Epithelial cell of proximal tubule (primary cell): Measurements from ENCODE around the gene NTM. TPM values are rescaled to one million over a fixed set of nuclear protein-coding genes. Genes with fewer than 3 reads are reported as not detected.

Experiments
- DNase-seq: peaks from one replicate; pipeline ENCODE4 v3.0.0-alpha.2; 2011; ENCODE audit warnings: low read depth
- H3K4me3 ChIP-seq: 2 replicates; pipeline ENCODE4 v1.5.1; 2011; ENCODE audit warnings: low read depth, mild to moderate bottlenecking, low read length
- total RNA-seq: library from RNA; depleted of rRNA; stranded (reverse); fragments of >200 nt; gene quantifications from 2 replicates; pipeline ENCODE4 v1.2.3, GENCODE V29; 2015
- TF ChIP-seq, protein P1 (sequence below): conservative IDR thresholded peaks from 2 replicates; pipeline ENCODE4 v1.5.1; 2012; ENCODE audit warnings: low read depth, mild to moderate bottlenecking, low read length

The NTM gene
- total RNA-seq, 1 donor from 2014 or later: 5.3 TPM

DNA sequence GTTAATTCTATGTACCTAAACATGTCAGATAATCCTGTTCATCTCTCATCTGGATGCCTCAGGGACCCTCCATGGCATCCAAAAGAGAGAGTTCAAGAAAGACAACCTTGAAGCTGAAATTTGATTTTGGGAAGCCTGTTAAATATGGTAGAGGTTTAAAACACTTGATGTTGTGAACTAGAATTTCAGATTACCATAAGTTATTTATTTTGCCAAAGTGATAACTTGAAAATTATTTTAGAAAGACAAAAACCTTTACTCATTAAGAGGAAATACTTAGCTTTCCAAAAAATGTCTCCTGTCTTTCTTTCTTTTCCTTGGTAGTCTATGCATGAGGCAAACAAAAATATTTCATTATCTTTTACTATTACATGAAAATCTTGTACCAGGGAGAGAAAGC, 714.0 kb downstream of the NTM start:
- no peak overlapping the region for H3K4me3 ChIP-seq
- DNase-seq: no peak
- TF ChIP-seq, protein P1, sequence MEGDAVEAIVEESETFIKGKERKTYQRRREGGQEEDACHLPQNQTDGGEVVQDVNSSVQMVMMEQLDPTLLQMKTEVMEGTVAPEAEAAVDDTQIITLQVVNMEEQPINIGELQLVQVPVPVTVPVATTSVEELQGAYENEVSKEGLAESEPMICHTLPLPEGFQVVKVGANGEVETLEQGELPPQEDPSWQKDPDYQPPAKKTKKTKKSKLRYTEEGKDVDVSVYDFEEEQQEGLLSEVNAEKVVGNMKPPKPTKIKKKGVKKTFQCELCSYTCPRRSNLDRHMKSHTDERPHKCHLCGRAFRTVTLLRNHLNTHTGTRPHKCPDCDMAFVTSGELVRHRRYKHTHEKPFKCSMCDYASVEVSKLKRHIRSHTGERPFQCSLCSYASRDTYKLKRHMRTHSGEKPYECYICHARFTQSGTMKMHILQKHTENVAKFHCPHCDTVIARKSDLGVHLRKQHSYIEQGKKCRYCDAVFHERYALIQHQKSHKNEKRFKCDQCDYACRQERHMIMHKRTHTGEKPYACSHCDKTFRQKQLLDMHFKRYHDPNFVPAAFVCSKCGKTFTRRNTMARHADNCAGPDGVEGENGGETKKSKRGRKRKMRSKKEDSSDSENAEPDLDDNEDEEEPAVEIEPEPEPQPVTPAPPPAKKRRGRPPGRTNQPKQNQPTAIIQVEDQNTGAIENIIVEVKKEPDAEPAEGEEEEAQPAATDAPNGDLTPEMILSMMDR: no peak

DNA sequence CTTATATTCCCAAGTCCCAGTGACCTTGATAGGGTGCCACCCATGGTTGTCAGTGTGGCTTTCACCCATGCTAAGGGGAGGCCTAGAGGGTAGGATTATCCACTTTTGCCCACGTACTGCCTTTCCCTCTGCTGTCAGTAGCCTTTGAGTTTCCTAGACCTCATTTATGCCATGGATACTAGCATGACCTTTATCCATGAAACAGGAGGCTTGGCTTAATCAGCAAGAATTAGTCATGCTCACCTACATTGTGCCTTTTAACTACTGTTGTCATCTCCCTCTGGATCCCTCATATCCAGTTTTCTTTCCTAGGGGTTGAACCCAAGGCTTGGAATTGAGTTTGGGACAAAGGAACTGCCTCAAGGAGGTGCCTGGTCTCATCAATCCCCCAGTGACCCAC, 716.7 kb downstream of the NTM start:
- TF ChIP-seq, protein P1: no peak
- no peak overlapping the region for H3K4me3 ChIP-seq
- DNase-seq: no peak

DNA sequence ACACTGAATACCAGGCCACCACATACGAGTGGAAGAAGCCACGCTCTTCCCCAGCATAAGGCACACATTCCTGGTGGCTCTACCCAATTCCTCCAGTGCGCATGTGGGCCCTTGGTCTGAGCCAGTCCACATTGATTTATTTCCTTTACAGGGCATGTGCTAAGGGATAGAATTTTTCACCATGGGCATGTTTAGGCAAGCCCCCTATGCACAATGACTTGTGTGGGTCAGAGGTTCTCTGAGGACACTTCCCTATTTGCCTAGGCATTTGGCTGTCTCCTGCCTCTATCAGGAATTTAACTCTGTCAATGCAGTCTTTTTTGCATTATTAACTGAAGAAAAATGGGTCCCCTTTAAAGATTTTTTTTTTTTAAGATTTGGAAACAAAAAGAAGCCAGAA, 718.1 kb downstream of the NTM start:
- TF ChIP-seq, protein P1: no peak
- no peak for DNase-seq
- H3K4me3 ChIP-seq: no peak overlapping the region

DNA sequence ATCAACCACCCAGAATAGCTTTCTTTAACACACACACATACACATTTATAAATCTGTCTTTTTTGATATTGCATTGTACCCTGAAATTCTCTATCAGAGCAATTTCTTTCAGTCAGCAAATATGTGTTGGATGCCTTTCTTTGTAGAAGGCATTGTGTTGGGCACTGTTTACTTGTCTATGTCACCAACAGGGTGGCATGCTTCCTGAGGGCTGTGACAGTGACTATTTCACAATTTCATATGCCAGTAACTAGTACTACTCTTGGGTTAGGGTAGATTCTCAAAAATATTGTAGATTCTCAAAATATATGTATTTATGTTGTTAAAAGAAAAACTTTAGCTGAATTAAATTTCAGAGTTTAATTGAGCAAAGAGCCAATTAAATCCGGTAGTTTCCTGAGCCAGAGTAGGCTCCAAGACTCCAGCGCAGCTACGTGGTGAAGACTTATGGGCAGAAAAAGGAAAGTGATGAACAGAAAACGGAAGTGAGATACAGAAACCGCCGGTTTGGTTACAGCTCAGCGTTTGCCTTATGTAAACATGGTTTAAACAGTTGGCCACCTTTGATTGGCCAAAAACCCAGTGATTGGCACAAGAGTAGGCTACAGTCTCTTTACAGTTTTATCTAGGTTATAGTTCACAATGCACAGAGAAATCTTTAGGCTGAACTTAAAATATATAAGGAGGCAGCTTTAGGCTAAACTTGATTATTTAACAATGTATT, 723.3 kb downstream of the NTM start:
- DNase-seq: no peak
- H3K4me3 ChIP-seq: no peak overlapping the region
- TF ChIP-seq, protein P1: no peak

DNA sequence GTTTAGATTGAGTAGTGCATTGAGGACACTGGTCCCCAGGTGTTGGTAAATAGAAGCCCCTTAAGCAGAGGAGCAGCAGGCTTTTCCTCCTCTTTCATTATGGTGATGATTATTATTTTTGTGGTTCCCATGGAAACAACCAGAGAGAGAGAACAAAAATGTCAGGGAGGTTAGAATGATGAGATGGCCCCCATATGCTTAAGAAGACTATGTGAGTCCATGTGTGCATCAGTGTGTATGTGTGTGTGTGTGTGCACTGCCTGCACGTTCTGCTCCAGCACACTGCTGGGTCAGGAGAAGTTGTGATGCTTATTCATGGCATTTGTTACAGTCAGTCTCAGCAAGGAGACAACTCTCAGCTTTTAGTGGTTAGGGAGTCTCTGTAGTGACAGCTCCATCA, 724.2 kb downstream of the NTM start:
- DNase-seq: no peak
- no peak overlapping the region for H3K4me3 ChIP-seq
- TF ChIP-seq, protein P1: no peak

DNA sequence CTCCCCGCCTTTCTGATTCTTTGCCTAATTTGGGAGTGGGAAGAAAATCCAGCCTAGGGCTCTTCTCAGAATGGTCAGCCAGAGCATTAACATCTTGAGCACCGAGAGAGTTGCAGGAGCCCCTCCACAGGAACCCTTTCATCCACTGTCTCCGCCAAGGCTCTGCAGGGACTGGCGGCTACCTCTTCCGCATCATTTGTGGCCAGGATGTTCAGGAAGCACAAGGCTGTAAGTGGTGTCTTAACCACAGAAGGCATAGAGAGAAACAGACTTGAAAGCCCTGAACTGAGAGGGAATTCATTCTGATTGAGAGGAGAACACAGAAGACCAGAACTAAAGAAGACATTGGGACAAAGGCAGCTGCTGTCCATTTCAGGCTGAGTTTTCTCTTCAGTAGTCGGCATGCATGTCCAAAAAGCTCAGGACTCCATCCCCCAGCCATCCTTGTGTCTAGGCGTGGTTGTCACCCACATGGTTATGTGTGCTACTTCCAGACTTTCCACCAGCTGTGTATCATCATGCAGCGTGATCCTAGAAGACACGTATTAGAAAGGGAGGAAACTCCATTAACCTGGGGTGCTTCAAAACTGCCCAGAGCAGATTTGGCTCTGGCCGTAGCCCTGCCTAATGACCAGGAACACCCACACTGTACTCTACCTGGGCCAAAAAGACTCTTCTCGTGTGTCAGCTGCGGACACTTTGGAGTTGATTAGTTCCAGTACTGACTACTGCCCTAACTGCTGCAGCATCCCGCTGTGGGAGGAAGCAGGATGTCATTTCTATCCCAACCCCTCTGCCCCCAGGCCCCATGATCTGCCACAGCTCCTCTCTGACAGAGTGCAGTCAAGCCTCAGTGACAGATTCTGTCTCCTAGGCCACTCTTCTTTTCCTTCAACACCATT, 725.1 kb downstream of the NTM start:
- DNase-seq: no peak
- TF ChIP-seq, protein P1: no peak
- H3K4me3 ChIP-seq: no peak overlapping the region
